ENCODE data around the gene AP2A2.

Gene AP2A2

DNA sequence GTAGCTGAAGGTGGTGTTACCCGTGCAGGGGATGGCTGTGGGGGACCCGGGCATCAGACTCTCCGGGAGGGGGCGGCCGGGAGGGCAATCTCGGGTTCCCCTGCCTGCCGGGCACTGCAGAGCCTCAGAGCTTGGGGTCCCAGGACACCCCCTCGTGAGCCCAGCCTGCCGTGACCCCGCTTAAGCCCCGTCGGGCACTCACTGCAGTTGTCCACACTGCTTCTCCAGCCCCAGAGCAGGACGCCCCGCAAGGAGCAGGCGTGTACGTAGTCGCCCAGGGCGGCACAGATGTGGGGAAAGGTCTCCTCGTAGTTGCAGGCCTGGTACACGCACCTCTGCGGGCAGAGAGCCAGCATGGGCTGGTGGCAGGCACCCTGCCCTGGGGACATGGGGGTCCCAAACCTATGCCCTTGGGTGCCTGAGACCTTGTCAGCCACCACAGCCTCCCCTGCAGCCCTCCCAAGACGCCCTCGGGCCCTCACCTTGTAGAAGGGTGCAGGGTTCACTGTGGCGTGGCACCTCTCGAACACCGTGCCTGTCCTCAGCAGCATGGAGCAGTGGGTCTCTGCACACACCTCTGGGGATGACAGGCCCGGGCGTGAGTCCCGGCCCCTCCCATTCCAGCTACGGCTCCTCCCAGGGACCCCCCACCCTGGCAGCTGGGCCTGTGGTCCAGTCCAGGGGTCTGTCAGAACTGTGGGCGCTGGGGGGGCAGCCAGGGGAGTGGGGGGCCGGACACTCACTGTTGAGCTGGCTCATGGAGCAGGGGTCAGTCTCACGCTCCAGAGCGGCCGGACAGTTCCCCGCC, 102.0 kb downstream of the AP2A2 start:
- DNase-seq = no peak

DNA sequence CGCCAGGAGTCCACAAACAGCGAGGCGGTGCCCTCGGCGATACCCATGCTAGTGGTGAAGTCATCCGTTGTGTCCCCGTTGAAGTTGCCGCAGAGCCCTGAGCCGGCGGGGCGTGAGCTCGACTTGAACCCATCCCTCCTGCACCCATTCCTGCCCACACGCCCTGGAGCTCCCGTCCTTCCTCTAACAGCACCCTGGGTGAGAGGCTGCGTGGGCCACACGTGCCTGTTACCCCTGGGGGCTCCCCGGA, 102.5 kb downstream of the AP2A2 start:
- DNase-seq = no peak

DNA sequence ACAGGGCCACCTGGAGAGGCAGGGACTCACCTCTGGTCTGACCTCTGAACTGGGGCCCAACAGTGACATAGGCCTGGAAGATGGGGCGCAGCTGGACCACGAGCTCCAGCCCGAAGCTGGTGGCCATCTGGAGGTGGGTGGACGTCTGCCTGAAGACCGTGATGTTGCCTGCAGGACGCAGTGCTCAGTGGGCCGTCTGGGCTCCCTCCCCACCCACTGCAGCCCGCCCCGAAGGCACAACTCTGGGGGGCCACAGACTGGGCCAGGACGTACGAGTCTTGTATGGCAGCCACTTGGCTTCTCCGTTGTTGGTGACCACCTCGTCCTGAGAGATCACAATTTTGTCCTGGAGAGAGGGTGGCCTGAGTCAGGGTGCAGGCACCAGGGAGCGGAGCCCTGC, 102.9 kb downstream of the AP2A2 start:
- no peak for DNase-seq

DNA sequence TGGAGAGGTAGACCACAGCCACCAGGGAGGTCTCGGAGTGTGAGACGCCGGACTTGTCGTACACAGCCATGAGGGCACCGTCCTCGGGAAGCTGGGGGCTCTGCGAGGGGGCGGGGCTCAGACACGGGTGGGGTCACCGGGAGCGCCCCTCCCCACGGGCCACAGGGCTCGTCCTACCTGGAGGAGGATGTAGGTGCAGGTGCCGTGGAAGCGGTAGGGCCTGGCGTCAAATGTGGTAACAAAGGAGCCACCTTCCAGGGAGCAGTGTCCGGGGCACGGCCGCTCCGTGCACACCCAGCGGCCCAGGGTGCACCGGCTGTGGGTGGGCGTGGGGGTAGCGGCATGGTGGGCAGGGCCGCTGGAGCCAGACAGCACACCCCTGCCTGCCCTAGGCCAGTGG, 103.4 kb downstream of the AP2A2 start:
- DNase-seq = no peak

DNA sequence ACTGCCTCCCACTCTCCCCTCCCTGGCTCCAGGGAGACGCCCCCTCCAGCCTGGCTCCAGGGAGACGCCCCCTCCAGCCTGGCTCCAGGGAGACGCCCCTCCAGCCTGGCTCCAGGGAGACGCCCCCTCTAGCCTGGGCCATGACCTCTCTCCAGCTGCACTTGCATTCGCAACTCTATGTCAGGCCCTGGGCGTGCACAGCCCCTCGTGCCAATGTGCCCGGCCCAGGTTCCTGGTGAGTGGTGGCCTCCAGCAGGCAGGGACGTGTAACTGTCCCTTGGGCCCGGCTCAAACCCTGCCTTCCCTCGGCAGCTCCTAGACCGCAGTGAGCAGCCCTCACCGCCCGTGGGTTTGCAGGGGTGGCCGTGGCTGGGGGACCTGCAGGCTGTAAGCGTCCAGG, 104.0 kb downstream of the AP2A2 start:
- no peak for DNase-seq

DNA sequence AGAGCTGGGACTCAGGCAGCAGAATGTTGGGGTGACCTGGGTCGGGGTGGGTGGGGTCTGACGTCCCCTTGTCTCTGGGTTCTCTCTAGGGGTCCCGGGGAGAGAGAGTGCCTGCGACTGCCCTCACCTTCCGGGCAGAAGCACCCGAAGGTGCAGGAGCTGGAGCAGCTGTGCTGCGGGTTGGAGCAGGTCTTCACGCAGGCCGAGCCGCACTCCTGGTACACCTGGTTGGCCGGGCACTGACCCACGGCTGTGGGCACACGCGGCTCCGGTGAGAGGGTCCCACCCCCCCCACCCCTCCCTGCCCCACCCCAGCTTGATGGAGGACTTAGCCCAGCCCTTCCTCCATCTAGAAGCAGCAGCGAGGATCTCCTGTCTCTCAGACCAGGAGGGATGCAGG, 104.4 kb downstream of the AP2A2 start:
- no peak for DNase-seq

DNA sequence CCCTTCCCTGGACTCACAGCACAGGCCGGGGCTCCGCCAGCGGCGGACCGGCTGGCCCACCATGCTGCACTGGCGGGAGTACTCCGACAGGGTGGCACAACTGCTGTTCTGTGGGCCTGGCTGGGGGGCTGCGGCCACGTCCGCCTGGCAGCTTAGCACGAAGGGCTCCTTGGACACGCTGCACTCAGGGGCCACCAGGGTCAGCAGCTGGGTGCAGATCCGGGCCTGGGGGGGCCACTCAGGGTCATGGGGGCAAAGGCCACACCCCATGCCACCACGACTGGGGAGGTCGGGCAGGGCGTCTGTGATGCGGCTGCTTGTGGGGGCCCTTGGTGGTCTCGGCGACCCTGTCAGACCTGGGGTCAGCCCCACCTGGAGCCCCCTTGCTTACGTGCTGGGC, 104.9 kb downstream of the AP2A2 start:
- DNase-seq = no peak

DNA sequence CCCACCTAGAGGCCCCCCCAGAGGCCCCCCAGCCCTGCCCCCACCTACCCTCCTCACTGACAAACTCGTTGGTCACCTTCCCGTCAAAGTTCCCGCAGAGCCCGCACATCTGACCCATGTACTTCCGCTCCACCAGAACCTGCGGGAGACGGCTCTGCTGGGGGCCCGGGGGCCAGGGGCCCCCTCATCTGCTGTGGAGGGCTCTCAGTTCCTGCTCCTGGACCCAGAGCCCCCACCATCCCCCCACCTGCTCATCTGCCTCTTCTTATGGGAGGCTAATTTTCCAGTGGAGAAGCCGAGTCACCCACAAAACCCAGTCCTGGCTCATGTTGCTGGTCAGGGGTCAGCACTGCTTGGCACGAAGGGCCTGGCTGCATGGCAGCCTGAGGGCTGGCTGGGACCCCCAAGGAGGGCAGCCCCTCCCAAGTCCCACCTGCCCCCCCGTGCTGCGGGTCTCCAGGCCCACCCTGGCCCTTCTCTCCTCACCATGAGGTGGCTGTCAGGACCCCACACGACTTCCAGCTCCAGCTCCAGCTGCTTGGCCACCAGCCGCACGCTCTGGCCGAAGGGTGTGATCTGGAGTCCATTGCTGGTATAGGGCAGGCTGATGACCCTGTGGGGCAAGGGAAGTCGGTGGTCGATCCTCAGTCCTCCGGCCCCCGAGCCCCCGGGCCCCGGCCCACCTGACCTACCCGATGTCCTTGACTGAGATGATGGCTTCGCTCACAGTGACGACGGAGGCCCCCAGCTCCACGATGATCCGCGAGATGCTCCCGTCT, 105.6 kb downstream of the AP2A2 start:
- no peak for DNase-seq

DNA sequence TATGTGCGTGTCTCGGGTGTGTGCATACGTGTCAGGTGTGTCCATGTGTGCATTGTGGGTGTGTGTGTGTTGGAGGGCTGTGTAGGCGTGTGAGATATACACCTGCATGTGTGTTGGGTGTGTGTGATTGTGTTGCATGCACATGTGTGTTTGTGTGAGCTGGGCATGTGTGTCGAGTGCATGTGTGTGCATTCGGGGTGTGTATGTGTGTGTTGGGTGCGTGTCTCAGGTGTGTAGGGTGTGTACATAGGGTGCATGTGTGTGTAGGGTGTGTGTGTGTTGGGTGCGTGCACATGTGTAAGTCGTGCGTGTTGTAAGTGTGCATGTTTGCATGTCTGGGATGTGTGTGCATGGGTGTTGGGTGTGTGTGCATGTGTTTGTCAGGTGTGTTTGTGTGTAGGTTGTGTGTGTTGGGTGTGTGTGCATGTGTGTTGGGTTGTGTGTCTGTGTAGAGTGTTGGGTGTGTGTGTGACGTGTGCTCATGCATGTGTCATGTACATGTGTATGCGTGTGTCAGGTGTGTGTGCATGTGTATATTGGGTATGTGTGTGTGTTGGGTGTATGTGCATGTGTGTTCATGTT, 106.7 kb downstream of the AP2A2 start:
- DNase-seq = no peak

DNA sequence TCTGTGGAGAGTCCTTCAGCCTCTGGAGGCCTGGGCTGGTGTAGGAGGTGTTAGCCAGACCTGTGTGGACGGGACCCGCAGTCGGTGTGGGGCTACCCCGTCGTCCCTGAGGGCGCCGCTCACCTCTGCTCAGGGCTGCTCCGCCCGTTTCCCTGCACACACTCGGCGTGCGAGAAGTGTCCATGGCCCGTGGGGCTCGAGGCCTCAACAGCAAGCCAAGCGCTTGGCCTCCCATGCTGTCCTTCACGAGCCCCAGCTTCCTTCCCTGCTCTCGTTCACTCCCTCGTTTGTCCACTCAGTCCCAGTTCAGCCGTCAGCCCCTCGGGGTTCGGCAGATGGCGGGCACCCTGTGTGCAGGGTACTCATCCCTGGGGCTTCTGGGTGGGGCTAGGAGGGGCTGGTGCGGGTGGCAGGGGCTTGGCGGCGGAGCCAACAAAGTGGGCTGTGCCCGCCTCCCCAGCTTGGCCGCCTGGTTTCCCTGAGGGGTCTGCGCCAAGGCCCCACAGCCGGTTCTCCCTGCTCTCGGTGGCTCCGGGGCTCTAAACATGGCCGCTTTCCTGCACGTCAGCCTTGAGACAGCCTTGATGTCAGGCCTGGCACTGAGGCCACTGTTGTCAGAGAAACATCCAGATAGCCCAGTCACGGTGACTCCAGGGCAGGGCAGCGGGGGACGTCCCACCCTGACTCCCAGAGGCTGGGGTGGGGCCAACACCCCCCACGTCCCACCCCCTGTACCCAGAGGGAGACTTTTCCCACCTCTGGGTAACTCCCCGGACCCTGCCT, 107.5 kb downstream of the AP2A2 start:
- no peak for DNase-seq

DNA sequence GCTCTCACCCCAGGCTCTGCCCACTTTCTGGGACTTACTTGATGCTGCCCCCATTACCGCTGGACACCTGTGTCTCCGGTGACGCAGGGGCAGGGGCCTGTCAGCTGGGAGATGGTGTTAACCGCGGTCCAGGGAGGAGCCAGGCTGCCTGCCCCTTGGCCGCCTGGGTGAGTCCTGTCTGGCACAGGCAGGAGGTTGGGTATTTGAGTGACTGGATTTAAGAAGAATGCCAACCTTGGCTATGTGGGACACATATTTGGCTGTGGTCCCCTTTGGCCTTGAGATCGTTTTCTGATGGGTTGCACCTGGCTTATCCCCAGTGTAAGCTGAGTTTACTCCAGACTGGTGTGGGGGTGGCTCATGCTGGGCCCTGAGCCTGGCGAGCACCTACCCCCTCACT, 108.3 kb downstream of the AP2A2 start:
- DNase-seq = no peak

DNA sequence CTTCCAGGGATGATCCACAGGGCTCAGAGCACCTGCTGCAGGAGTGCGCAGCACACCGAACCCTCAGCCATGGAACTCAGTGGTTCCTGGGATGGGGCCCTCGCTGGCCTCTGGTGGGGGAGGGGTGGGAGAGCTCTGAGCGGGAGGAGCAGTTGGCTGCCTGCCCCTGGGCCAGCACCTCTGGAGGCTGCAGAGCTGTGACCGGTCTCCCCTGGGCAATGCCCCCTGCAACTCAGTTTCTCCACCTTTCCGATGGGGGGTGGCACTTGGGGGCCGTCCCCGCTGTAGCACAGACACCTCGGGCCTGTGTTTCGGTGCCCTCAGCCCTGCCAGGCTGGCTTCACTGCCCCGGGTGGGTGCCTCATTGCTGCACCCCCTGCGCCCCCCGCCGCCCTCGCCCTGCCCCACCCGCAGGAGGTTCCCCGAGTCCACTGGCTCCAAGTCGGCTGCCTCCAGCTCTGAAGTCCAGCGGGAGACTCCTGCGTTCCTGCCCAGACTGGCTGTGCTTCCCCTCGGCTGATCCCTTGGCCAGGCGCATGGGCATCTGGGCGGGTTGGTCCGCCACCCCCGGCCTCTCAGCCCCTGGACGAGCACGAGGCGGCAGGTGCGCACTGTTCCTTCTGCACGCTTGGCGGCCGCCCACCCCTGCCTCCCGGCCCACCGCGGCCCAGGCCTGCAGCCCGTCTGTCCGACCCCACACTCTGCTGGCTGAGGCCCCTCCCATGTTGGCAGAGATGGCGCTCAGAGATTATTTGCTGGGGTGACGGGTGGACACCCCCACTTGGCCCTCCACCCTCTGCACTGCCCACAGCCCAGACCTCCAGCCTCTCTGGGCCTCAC, 109.0 kb downstream of the AP2A2 start:
- DNase-seq = no peak

DNA sequence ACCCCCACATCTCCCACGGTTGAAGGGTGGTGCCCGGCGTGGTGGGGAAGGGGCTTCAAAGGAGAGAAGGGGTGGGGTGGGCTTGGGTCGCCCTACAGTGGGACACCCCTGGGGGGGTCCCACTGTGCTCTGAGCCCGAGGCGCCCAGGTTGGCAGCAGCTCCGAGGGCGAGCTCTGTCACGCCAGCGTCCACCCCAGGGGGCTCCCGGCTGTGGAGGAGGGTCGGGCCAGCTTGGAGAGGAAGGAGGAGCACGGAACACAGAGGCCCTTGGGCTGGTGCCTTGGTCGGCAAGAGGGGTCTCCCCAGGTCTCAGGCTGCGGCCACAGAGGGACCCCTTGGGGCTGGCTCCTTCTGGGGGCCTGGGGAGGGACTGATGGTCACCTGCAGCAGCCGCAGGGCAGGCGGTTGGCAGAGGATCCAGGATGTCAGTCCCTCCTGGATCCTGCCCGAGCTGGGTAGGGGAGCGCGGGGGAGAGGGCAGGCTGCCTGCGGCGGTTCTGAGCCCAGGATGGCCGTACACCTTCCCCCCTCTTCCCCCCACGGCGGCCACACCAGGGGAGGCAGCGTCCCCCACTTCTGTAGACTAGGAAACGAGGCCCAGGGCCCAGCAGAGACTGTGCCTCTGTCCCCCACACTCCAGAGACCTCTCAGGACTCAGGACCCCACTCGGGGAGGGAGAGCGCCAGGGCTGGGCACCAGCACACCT, 110.1 kb downstream of the AP2A2 start:
- DNase-seq = no peak

DNA sequence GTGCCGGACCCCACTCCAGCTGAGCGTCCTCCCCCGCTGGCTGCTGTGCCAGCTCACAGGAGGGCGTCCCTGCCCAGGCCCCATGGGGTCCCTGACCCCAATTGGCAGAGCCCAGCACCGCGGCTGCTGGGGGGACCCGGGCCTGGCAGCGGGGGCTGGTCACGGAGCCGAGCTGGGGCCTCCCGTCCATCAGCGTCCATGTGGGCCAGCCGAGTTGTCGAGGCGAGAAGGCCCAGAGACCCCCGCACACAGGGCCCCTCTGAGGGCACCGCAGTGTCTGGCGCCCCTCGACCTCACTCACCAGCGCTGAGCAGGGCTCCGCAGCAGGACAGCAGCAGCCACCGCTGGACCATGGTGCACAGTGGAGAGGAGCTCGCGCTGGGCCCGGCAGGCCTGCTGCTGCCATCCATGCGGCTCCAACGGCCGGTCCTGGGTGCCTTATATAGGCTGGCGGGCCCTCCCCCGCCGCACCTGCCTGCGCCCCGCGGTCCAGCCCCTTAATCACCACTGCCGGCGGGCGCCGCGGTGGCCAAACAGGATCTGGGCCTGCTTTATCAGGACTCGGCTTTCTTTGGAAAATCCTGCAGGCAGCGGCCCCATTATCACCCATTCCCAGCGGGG, 110.7 kb downstream of the AP2A2 start, which contains the start of gene MUC6:
Gene MUC6, minus strand, starts transcription at position 416 of the 621 bp plus-strand sequence. Its CDS starts 63 bp downstream, at position 353.
- no peak for DNase-seq

DNA sequence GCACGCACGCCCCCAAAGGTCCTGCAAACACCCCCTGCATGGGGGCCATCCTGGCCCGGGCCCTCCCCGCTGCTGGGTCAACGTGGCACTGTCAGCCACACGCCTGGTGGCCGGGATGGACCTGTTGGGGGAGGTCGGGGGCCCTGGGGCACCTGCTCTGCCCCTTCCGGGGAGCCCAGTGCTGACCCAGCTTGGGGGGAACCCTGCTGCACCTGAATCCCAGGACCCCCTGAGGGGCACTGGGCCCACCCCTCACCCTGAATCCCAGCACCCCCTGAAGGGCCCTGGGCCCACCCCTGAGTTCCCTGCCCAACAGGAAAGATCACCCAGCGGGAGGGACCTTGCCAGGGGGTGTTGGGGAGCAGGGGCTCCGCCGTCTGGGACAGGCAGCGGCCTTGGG, 111.3 kb downstream of the AP2A2 start:
- DNase-seq = no peak

DNA sequence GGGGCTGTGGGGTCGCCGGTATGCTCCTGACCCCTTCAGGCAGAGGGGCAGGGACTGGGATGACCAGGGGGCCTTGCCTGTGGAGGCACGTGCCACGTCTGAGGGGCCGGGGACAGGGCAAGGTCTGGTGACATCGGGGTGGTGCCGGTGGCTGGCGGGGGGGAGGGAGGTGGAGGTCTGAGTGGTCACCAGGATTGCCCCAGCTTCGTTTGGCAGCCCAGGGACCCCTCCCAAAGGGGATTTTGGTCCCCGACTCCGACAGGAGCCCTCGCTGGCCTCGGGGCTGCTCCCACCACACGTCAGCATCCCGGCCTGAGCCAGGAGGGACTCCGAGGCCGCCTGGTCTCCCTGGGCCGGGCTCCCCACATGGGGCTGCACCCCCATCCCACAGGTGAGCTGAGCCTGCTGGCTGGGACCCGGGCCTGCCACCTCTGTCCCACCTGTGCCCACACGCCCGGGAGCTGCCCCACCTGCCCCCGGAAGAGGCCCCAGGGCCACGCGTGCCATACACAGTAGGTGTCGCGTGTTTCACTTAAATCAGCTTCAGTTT, 111.9 kb downstream of the AP2A2 start:
- no peak for DNase-seq

DNA sequence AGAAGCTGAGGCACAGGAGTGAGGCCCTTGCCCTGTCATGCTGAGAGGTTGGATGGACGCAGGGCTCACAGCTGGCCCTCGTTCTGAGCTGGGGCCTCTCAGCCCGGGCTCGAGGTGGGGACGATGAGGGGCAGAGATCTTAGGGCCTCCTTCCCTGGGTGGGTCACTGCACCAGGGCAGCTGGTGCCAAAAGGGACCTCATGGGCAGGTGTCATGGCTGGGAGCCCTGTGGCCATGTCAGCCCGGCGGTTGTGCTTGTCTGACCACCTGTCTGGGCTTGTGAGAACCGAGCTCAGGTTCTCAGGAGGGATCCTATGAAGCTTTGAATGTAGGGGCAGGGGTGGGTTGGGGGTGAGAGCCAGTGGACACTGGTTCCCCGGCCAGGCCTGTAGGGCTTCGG, 112.7 kb downstream of the AP2A2 start:
- DNase-seq = no peak

DNA sequence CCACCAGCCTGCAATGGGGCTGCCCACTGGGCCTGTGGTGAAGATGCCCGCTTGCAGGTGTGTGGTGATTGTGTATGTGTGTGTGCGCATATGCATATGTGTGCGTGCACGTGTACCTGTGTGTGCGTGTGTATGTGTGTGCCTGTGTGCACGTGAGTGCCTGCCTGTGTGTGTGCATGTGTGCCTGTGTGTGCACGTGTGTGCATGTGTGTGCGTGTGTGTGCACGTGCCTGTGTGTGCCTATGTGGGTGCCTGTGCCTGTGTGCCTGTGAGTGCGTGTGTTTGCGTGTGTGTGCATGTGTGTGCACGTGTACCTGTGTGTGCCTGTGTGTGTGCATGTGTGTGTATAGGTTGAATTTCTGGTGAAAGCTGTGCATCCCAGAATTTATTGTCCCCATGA, 113.3 kb downstream of the AP2A2 start:
- DNase-seq = no peak

All from nucleus accumbens (tissue), 56 donors.